ENCODE results near the gene SPRED1.

SPRED1 gene

GRCh38 chr15:38362355-38362754 lies 109.7 kb downstream of the SPRED1 start:
- H3K79me2 ChIP-seq (ENCODE audit: control insufficient read depth, low read length): no peaks in the 10 kb centered on the region
- H3K4me2 ChIP-seq (ENCODE audit: low read length): no peak overlapping the region
- TF ChIP-seq EZH2phosphoT487 (IDR thresholded peaks at IDR 0.05; ENCODE audit: borderline replicate concordance, low read length): no peak
- no peak for TF ChIP-seq CTCF (IDR thresholded peaks at IDR 0.05; ENCODE audit: low read depth, low read length, poor library complexity, severe bottlenecking)
- H3K9me2 ChIP-seq (replicated peaks; ENCODE audit: control insufficient read depth, low read length): no peaks in the 10 kb centered on the region
- H3K4me3 ChIP-seq (ENCODE audit: low read length): no peak overlapping the region
- H4K20me1 ChIP-seq (ENCODE audit: control insufficient read depth, insufficient read depth, low read depth, low read length): no peaks in the 10 kb centered on the region
- H3K27me3 ChIP-seq (ENCODE audit: control insufficient read depth, low read length): peaks cover 3% of the 10 kb centered on the region; the same call in 1 of the 2 replicates
- H3F3A ChIP-seq (ENCODE audit: control insufficient read depth, insufficient read depth): no peaks in the 10 kb centered on the region
- no peaks in the 10 kb centered on the region for H3K4me1 ChIP-seq (ENCODE audit: control insufficient read depth, low read length)
- H3K36me3 ChIP-seq (ENCODE audit: control insufficient read depth, low read length): no peaks in the 10 kb centered on the region
- H3K9me3 ChIP-seq (ENCODE audit: control insufficient read depth, insufficient read depth, low read length): no peaks in the 10 kb centered on the region
- H3K27ac ChIP-seq (ENCODE audit: low read depth, low read length): no peak overlapping the region

GRCh38 chr15:38367476-38367875 lies 114.8 kb downstream of the SPRED1 start:
- no peaks in the 10 kb centered on the region for H3K9me2 ChIP-seq (replicated peaks; ENCODE audit: control insufficient read depth, low read length)
- no peaks in the 10 kb centered on the region for H3K36me3 ChIP-seq (ENCODE audit: control insufficient read depth, low read length)
- TF ChIP-seq CTCF (IDR thresholded peaks at IDR 0.05; ENCODE audit: low read depth, low read length, poor library complexity, severe bottlenecking) (no peak), EZH2phosphoT487 (IDR thresholded peaks at IDR 0.05; ENCODE audit: borderline replicate concordance, low read length) (no peak)
- H3K27me3 ChIP-seq (ENCODE audit: control insufficient read depth, low read length): peaks cover 3% of the 10 kb centered on the region; the same call in 1 of the 2 replicates
- no peaks in the 10 kb centered on the region for H4K20me1 ChIP-seq (ENCODE audit: control insufficient read depth, insufficient read depth, low read depth, low read length)
- no peak overlapping the region for H3K27ac ChIP-seq (ENCODE audit: low read depth, low read length)
- no peak overlapping the region for H3K4me2 ChIP-seq (ENCODE audit: low read length)
- H3K9me3 ChIP-seq (ENCODE audit: control insufficient read depth, insufficient read depth, low read length): no peaks in the 10 kb centered on the region
- no peaks in the 10 kb centered on the region for H3K79me2 ChIP-seq (ENCODE audit: control insufficient read depth, low read length)
- H3F3A ChIP-seq (ENCODE audit: control insufficient read depth, insufficient read depth): no peaks in the 10 kb centered on the region
- H3K4me3 ChIP-seq (ENCODE audit: low read length): no peak overlapping the region
- H3K4me1 ChIP-seq (ENCODE audit: control insufficient read depth, low read length): no peaks in the 10 kb centered on the region

GRCh38 chr15:38369936-38370478 lies 117.4 kb downstream of the SPRED1 start:
- no peak overlapping the region for H3K4me2 ChIP-seq (ENCODE audit: low read length)
- peaks cover 5% of the 10 kb centered on the region; the same call in 1 of the 2 replicates for H3K27me3 ChIP-seq (ENCODE audit: control insufficient read depth, low read length)
- no peaks in the 10 kb centered on the region for H3K9me2 ChIP-seq (replicated peaks; ENCODE audit: control insufficient read depth, low read length)
- no peak overlapping the region for H3K4me3 ChIP-seq (ENCODE audit: low read length)
- no peaks in the 10 kb centered on the region for H3F3A ChIP-seq (ENCODE audit: control insufficient read depth, insufficient read depth)
- TF ChIP-seq CTCF (IDR thresholded peaks at IDR 0.05; ENCODE audit: low read depth, low read length, poor library complexity, severe bottlenecking) (no peak), EZH2phosphoT487 (IDR thresholded peaks at IDR 0.05; ENCODE audit: borderline replicate concordance, low read length) (no peak)
- H3K27ac ChIP-seq (ENCODE audit: low read depth, low read length): no peak overlapping the region
- no peaks in the 10 kb centered on the region for H3K4me1 ChIP-seq (ENCODE audit: control insufficient read depth, low read length)
- no peaks in the 10 kb centered on the region for H3K9me3 ChIP-seq (ENCODE audit: control insufficient read depth, insufficient read depth, low read length)
- no peaks in the 10 kb centered on the region for H4K20me1 ChIP-seq (ENCODE audit: control insufficient read depth, insufficient read depth, low read depth, low read length)
- no peaks in the 10 kb centered on the region for H3K79me2 ChIP-seq (ENCODE audit: control insufficient read depth, low read length)
- no peaks in the 10 kb centered on the region for H3K36me3 ChIP-seq (ENCODE audit: control insufficient read depth, low read length)
